Measurements from ENCODE around the gene SPTBN5.

SPTBN5 gene

DNA sequence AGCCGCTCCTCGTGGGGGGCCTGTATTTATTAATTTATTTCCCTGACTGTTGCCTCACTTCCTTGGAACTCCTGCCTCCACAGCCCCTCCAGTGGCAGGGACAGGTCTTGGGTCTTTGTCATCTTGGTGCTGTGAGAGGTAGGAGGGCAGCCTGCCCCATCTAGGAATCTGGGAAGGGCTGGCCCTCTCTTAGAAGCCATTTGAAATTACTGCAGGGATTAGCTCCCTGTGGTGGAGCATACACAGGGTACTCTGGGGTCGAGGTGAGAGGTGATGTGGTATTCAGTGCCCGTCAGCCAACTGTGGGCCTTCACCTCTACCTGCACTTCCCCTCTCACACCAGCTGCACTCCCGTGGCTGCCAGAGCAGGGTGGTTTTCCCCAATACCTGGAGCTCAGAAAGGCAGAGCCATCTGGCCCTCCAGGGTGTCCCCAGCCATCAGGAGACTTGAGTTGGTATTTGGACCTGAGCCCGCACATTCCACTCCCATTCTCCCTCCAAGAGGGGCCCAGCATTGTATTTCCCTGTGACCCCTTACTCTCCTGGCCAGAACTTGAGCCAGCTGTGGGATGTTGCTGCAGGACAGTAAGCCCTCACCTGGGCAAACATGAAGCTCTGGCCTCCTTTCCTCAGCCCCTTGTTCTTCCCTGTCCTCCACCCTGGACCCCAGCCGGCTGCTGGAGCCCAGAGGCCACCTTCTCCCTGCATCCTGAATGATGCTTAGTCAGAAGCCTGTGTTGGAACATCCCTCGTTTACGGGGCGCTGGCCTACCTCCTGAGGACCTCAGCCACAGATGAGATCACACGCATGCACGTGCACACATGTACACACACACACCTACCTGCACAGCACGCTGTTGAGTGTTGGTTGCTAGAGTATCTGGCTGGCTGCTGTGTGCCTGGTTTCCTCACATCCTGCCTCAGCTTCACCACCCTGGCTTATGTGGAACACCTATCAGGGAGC, 68.0 kb downstream of the SPTBN5 start:
- TF ChIP-seq, protein P1, sequence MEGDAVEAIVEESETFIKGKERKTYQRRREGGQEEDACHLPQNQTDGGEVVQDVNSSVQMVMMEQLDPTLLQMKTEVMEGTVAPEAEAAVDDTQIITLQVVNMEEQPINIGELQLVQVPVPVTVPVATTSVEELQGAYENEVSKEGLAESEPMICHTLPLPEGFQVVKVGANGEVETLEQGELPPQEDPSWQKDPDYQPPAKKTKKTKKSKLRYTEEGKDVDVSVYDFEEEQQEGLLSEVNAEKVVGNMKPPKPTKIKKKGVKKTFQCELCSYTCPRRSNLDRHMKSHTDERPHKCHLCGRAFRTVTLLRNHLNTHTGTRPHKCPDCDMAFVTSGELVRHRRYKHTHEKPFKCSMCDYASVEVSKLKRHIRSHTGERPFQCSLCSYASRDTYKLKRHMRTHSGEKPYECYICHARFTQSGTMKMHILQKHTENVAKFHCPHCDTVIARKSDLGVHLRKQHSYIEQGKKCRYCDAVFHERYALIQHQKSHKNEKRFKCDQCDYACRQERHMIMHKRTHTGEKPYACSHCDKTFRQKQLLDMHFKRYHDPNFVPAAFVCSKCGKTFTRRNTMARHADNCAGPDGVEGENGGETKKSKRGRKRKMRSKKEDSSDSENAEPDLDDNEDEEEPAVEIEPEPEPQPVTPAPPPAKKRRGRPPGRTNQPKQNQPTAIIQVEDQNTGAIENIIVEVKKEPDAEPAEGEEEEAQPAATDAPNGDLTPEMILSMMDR (IDR thresholded peaks at IDR 0.05; ENCODE audit: control insufficient read depth, insufficient read depth, low read depth, low read length, missing control alignments), result no peak
- DNase-seq (ENCODE audit: low read depth), result no peak
- H3K4me3 ChIP-seq (ENCODE audit: control insufficient read depth, low read depth, low read length), result no peak overlapping the region

DNA sequence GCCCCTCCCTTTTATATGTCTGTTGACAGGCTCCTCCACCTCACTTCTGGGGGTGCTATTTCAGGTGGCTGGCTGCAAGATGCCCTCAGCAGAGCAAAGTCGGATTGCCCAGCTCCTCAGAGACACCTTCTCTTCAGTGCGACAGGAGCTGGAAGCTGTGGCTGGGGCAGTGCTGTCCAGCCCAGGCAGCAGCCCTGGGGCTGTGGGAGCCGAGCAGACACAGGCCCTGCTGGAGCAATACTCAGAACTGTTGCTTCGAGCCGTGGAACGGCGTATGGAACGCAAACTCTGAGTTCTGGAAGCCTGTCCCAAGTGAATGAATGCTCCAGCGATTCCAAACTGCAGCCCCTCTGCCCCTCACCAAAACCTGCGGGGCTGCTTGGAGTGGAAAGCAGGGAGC, 68.7 kb downstream of the SPTBN5 start:
- TF ChIP-seq, protein P1 (IDR thresholded peaks at IDR 0.05; ENCODE audit: control insufficient read depth, insufficient read depth, low read depth, low read length, missing control alignments), result no peak
- H3K4me3 ChIP-seq (ENCODE audit: control insufficient read depth, low read depth, low read length), result no peak overlapping the region
- no peak for DNase-seq (ENCODE audit: low read depth)

DNA sequence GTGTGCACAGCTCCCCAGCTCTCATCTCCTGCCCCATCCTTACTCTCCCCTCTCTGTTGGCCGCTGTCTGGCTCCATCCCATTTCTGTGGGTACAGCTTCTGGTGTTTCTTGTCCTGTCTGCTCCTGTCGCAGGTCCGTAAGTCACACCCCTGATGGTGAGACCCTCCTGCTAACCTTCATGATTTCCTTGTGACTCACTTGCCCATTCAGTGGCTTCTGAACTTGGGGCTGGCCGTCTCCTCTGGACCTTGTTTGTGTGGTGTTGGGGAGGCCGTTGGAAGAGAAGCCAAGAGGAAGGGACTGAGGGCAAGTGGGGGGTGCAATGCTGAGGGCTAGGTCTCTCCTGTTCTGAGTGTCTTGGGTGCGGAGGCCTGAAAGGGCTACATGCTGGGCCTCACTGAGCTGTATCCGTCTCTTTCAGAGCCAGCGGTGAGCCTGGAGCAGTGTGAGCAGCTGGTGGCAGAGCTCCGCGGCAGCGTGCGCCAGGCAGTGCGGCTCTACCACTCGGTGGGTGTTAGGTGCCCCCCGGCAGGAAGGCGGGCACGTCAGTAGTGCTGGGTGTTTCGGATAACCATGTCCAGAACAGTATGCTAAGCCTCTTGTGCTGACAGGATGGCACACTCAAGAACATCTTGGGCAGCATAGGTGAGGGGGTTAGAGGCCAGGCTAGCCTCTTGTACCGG, 69.6 kb downstream of the SPTBN5 start:
- TF ChIP-seq, protein P1 (IDR thresholded peaks at IDR 0.05; ENCODE audit: control insufficient read depth, insufficient read depth, low read depth, low read length, missing control alignments), result no peak
- H3K4me3 ChIP-seq (ENCODE audit: control insufficient read depth, low read depth, low read length), result no peak overlapping the region
- no peak for DNase-seq (ENCODE audit: low read depth)

DNA sequence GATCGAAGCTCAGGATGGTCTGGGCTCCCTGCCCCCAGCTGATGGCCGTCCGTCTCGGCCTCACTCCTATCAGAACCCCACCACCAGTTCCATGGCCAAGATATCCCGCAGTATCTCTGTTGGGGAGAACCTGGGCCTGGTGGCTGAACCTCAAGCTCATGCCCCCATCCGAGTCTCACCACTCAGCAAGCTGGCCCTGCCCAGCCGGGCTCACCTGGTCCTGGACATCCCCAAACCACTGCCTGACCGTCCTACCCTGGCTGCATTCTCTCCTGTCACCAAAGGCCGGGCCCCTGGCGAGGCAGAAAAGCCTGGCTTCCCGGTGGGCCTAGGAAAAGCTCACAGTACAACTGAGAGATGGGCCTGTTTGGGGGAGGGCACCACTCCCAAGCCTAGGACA, 70.4 kb downstream of the SPTBN5 start:
- no peak overlapping the region for H3K4me3 ChIP-seq (ENCODE audit: control insufficient read depth, low read depth, low read length)
- TF ChIP-seq, protein P1 (IDR thresholded peaks at IDR 0.05; ENCODE audit: control insufficient read depth, insufficient read depth, low read depth, low read length, missing control alignments), result no peak
- DNase-seq (ENCODE audit: low read depth), result no peak

DNA sequence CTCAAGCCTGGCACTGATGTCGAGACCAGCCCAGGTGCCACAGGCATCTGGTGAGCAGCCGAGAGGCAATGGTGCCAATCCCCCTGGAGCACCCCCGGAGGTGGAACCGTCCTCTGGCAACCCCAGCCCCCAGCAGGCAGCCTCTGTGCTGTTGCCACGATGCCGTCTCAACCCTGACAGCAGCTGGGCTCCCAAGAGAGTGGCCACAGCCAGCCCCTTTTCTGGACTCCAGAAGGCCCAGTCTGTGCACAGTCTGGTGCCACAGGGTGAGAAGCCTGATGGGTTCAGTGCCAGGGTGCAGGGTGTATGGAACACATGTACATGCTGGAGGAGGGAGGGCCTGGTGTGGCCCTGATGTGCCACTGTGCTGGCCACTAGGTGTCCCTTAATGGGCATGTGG, 70.9 kb downstream of the SPTBN5 start:
- no peak for DNase-seq (ENCODE audit: low read depth)
- TF ChIP-seq, protein P1 (IDR thresholded peaks at IDR 0.05; ENCODE audit: control insufficient read depth, insufficient read depth, low read depth, low read length, missing control alignments), result no peak
- no peak overlapping the region for H3K4me3 ChIP-seq (ENCODE audit: control insufficient read depth, low read depth, low read length)

DNA sequence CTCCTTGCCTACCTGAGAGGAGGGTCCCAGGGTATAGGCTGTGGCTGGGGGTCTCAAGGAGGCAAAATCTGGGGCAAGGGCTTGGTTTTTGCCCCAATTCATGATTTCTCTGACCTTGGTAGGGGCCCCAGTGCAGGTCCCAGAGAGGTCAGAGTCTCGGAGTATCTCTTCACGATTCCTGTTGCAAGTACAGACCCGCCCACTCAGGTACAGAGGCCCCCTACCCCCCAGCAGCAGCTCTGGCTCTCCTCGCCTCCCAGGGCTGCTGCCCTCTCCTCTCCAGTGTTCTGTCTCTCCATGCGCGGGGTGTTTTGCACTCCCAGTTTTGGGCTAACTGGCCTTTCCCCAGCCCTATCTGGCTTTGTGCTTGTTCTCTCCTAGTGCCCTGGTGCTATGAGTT, 71.4 kb downstream of the SPTBN5 start:
- TF ChIP-seq, protein P1 (IDR thresholded peaks at IDR 0.05; ENCODE audit: control insufficient read depth, insufficient read depth, low read depth, low read length, missing control alignments), result no peak
- DNase-seq (ENCODE audit: low read depth), result no peak
- H3K4me3 ChIP-seq (ENCODE audit: control insufficient read depth, low read depth, low read length), result no peak overlapping the region
